Hepatocyte (in vitro differentiated cells): ENCODE data around the gene TRPT1. TPM values are rescaled to one million over a fixed set of nuclear protein-coding genes. Genes with fewer than 3 reads are reported as not detected.

Experiments used
- DNase-seq: peaks from one replicate; pipeline ENCODE4 v3.0.0-alpha.2; 2016; ENCODE audit warnings: low spot score
- H2AFZ ChIP-seq: fragments of 200-600 bp; sonication (generic); 2 replicates; pipeline ENCODE4 v1.6.0; 2016; ENCODE audit warnings: antibody characterized with exemption, mild to moderate bottlenecking
- H3K27ac ChIP-seq: fragments of 200-600 bp; sonication (generic); 2 replicates; pipeline ENCODE4 v1.5.1; 2016; ENCODE audit warnings: mild to moderate bottlenecking
- H3K27me3 ChIP-seq: fragments of 200-600 bp; sonication (generic); 2 replicates; pipeline ENCODE4 v1.6.1; 2016
- H3K36me3 ChIP-seq: fragments of 200-600 bp; sonication (generic); replicated peaks from 2 replicates; pipeline ENCODE4 v1.5.1; 2016; ENCODE audit warnings: low read depth; ENCODE audit not compliant: insufficient read depth
- H3K4me1 ChIP-seq: fragments of 200-600 bp; sonication (generic); 2 replicates; pipeline ENCODE4 v1.5.1; 2016; ENCODE audit warnings: mild to moderate bottlenecking, moderate library complexity; ENCODE audit not compliant: insufficient read depth
- H3K4me2 ChIP-seq: fragments of 200-600 bp; sonication (generic); 2 replicates; pipeline ENCODE4 v1.6.0; 2016
- H3K4me3 ChIP-seq: fragments of 200-600 bp; sonication (generic); 2 replicates; pipeline ENCODE4 v1.5.1; 2016; ENCODE audit warnings: mild to moderate bottlenecking
- H3K79me2 ChIP-seq: fragments of 200-600 bp; sonication (generic); 2 replicates; pipeline ENCODE4 v1.6.0; 2017; ENCODE audit warnings: mild to moderate bottlenecking
- H3K9me2 ChIP-seq: fragments of 200-600 bp; sonication (generic); replicated peaks from 2 replicates; pipeline ENCODE4 v1.6.0; 2017; ENCODE audit warnings: mild to moderate bottlenecking; ENCODE audit not compliant: insufficient read depth
- H3K9me3 ChIP-seq: fragments of 200-600 bp; sonication (generic); 2 replicates; pipeline ENCODE4 v1.5.1; 2016; ENCODE audit warnings: low read depth, mild to moderate bottlenecking
- H4K20me1 ChIP-seq: fragments of 200-600 bp; sonication (generic); 2 replicates; pipeline ENCODE4 v1.6.0; 2016; ENCODE audit warnings: mild to moderate bottlenecking; ENCODE audit not compliant: insufficient read depth, poor library complexity, severe bottlenecking
- EZH2 ChIP-seq: fragments of 200-600 bp; sonication (generic); IDR thresholded peaks from 2 replicates; pipeline ENCODE4 v1.6.1; 2016; ENCODE audit warnings: antibody characterized with exemption, mild to moderate bottlenecking, borderline replicate concordance
- EZH2phosphoT487 ChIP-seq: fragments of 200-600 bp; sonication (generic); IDR thresholded peaks from one replicate; pipeline ENCODE4 v1.6.1; 2018; ENCODE audit warnings: antibody characterized with exemption, mild to moderate bottlenecking, low read depth, moderate library complexity; ENCODE audit not compliant: unreplicated experiment, severe bottlenecking
- WGBS: methylation state at CpG from one replicate; pipeline ENCODE4 v1.1.6; 2016; ENCODE audit warnings: low lambda C conversion rate; ENCODE audit errors: missing lambda C conversion rate; 5-methylcytosine and 5-hydroxymethylcytosine counted together
- polyA plus RNA-seq: library from polyadenylated mRNA; unstranded; fragments of >200 nt; fragmentation: Nextera tagmentation; extraction: Ambion mirVana; gene quantifications from 2 replicates; pipeline ENCODE4 v1.2.1, GENCODE V29; 2016
- total RNA-seq: library from RNA; depleted of rRNA; stranded (reverse); fragments of >200 nt; gene quantifications from 2 replicates; pipeline ENCODE4 v1.2.3, GENCODE V29; 2014
- TF ChIP-seq, protein P1 (sequence below): fragments of 200-600 bp; sonication (generic); IDR thresholded peaks from 2 replicates; pipeline ENCODE4 v1.5.1; 2016; ENCODE audit warnings: antibody characterized with exemption, mild to moderate bottlenecking; ENCODE audit not compliant: poor library complexity

Gene TRPT1
- total and polyA plus RNA-seq, 2 experiments from 2014 or later, result 52.8 to 55.5 TPM

DNA sequence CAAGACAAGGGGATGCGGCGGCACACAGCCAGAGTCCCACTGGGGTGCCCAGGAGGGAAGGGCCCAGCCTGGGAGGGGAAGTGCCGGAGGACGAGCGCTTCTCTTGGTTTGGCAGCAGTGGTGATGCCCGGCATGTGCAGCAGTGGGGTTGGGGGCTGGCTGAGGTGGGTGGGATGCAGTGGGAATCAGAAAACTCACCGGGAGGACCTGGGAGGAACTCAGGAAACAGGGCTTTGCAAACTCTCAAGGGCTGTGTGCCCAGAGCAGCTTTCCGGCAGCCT, 16.5 kb downstream of the TRPT1 start:
- Histone ChIP-seq H3K36me3 (no peaks in the 10 kb centered on the region), H2AFZ (no peak overlapping the region), H3K4me3 (no peak overlapping the region), H3K4me2 (no peak overlapping the region), H4K20me1 (no peaks in the 10 kb centered on the region), H3K79me2 (no peaks in the 10 kb centered on the region), H3K27ac (no peak overlapping the region), H3K9me3 (no peaks in the 10 kb centered on the region), H3K27me3 (no peaks in the 10 kb centered on the region), H3K4me1 (no peaks in the 10 kb centered on the region), H3K9me2 (no peaks in the 10 kb centered on the region)
- DNase-seq, result no peak
- TF ChIP-seq, protein P1, sequence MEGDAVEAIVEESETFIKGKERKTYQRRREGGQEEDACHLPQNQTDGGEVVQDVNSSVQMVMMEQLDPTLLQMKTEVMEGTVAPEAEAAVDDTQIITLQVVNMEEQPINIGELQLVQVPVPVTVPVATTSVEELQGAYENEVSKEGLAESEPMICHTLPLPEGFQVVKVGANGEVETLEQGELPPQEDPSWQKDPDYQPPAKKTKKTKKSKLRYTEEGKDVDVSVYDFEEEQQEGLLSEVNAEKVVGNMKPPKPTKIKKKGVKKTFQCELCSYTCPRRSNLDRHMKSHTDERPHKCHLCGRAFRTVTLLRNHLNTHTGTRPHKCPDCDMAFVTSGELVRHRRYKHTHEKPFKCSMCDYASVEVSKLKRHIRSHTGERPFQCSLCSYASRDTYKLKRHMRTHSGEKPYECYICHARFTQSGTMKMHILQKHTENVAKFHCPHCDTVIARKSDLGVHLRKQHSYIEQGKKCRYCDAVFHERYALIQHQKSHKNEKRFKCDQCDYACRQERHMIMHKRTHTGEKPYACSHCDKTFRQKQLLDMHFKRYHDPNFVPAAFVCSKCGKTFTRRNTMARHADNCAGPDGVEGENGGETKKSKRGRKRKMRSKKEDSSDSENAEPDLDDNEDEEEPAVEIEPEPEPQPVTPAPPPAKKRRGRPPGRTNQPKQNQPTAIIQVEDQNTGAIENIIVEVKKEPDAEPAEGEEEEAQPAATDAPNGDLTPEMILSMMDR, result no peak
- TF ChIP-seq EZH2phosphoT487 (no peak), EZH2 (no peak)
- WGBS, result 89% methylated on average over 8 of the region's 8 CpGs

DNA sequence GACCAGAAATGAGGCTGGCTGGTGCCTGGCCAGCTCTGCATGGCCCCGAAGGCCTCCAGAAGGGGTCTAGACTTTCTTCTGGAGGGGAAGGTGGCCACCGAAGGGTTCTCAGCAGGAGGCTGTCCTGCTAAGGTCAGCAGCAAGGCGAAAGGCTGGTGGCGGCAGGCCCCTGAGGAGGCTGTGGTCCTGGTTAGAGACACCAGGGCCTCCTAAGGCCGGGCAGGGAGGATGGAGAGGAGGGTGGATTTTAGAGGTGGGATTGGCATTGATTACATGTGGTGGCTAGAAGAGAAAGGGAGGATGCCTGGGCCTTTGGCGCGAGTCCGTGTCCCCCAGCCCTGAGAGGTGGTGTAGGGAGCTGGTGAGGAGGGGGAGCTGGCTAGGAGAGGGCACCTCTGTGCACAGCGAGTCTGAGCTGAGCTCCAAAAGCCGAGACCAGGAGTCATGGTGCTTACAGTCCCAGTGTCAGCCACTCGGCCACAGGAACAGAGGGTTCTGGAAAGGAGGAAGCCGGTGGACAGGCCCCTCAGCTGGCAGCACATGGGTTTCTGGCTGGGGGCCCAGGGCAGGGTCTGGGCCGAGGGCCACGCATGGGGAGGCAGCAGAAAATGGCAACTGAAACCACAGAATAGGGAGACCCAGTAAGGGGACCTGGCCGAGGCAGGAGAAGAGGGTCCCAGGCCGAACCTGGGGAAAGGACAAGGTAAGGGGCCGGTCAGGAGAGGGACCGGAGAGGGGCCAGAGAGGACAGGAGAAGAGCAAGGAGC, 17.0 kb downstream of the TRPT1 start:
- Histone ChIP-seq H3K4me1 (no peaks in the 10 kb centered on the region), H3K9me2 (no peaks in the 10 kb centered on the region), H3K79me2 (no peaks in the 10 kb centered on the region), H4K20me1 (no peaks in the 10 kb centered on the region), H3K4me3 (no peak overlapping the region), H3K27ac (no peak overlapping the region), H3K9me3 (no peaks in the 10 kb centered on the region), H2AFZ (no peak overlapping the region), H3K4me2 (no peak overlapping the region), H3K27me3 (no peaks in the 10 kb centered on the region), H3K36me3 (no peaks in the 10 kb centered on the region)
- WGBS, result 93% methylated on average over 18 of the region's 18 CpGs
- no peak for TF ChIP-seq EZH2phosphoT487
- TF ChIP-seq EZH2, result no peak
- TF ChIP-seq, protein P1, result no peak
- DNase-seq, result no peak

DNA sequence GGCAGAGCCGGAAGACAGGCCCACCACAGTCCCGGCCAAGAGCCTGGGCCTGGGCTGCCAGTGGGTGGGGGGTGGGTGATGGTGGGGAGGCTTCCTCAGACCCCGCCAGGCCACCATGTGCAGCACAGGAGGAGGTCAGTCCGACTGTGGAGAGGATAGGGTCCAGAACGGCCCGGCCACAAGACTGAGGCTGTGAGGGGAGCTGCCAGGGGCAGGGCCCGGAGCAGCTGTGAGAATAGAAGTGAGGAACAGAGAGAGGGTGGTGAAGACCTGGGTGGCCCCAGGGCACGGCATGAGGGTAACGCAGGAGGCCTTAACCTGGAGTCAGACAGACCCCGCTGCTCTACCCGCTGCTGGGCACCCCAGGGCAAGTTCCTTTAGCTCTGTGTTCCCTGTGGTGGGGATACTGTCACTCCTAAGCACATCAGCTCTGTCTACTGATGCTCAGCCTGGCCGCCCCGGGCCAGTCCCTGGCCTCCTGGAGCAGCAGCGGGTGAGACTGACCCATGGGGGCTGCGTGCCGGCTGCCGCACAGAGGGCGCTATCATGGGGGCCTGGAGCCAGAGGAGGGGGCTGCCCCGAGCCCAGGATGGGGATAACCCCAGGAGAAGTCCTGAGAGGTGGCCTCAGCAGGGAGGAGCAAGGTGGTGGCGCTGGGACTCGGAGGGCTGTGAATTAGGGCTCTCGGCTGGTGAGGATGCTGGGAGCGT, 17.7 kb downstream of the TRPT1 start:
- 93% methylated on average over 22 of the region's 23 CpGs for WGBS
- no peak overlapping the region for H3K4me3 ChIP-seq
- no peaks in the 10 kb centered on the region for H3K79me2 ChIP-seq
- no peaks in the 10 kb centered on the region for H3K36me3 ChIP-seq
- H2AFZ ChIP-seq, result no peak overlapping the region
- H3K4me1 ChIP-seq, result no peaks in the 10 kb centered on the region
- no peak overlapping the region for H3K4me2 ChIP-seq
- H4K20me1 ChIP-seq, result no peaks in the 10 kb centered on the region
- H3K27ac ChIP-seq, result no peak overlapping the region
- H3K27me3 ChIP-seq, result no peaks in the 10 kb centered on the region
- no peaks in the 10 kb centered on the region for H3K9me2 ChIP-seq
- DNase-seq, result no peak
- TF ChIP-seq, protein P1, result no peak
- TF ChIP-seq EZH2 (no peak), EZH2phosphoT487 (no peak)
- H3K9me3 ChIP-seq, result no peaks in the 10 kb centered on the region
